Endothelial cell of umbilical vein (primary cell): Measurements from ENCODE around the gene TMEM234. TPM values are rescaled to one million over a fixed set of nuclear protein-coding genes. Genes with fewer than 3 reads are reported as not detected.

ENCODE experiments used
- BruUV-seq: library from RNA; stranded (reverse); fragments of 400-500 nt; replicated peaks from 2 replicates; lab custom pipeline; 2021; lab: Mats Ljungman, UMichigan
- CTCF ChIA-PET: fragments of 300-600, 350-600 bp; sonication (Branson Sonifier 250); formaldehyde crosslinking; loops from one replicate; lab custom pipeline; 2021; ENCODE audit warnings: antibody characterized with exemption, inconsistent platforms; lab: Charles Lee
- POLR2A ChIA-PET: fragments of 300-600, 350-600 bp; sonication (Branson Sonifier 250); formaldehyde crosslinking; loops from one replicate; lab custom pipeline; 2021; ENCODE audit warnings: antibody characterized with exemption, inconsistent platforms; lab: Charles Lee
- DNase-seq: peaks from one replicate; pipeline ENCODE4 v3.0.0-alpha.2; 2011; ENCODE audit warnings: low read depth, low spot score
- FAIRE-seq: peaks from 2 replicates; lab custom pipeline; 2011; peaks lifted over from hg19 to GRCh38; lab: Jason Lieb, UNC
- H2AFZ ChIP-seq: 2 replicates; pipeline ENCODE4 v1.6.0; 2012; ENCODE audit warnings: low read depth, low read length, control low read depth, inconsistent platforms
- H3K27ac ChIP-seq: 2 replicates; pipeline ENCODE4 v1.5.1; 2011; ENCODE audit warnings: low read depth, mild to moderate bottlenecking, control low read depth, low read length, moderate library complexity; ENCODE audit not compliant: insufficient read depth
- H3K27me3 ChIP-seq, 2 experiments: 2 replicates each; pipeline versions ENCODE4 v1.6.0 to v1.6.1; 2011; ENCODE audit warnings: low read length in 2 of 2, mixed read lengths in 1 of 2; ENCODE audit not compliant: control insufficient read depth in 2 of 2, insufficient read depth in 2 of 2
- H3K36me3 ChIP-seq, 2 experiments: 2 replicates in 1 of 2; 3 replicates in 1 of 2; pipeline ENCODE4 v1.5.1; 2011; ENCODE audit warnings: low read length in 2 of 2, mild to moderate bottlenecking in 1 of 2, moderate library complexity in 1 of 2; ENCODE audit not compliant: control insufficient read depth in 2 of 2, insufficient read depth in 2 of 2; ENCODE audit errors: extremely low read depth in 1 of 2
- H3K4me1 ChIP-seq: 3 replicates; pipeline ENCODE4 v1.5.1; 2011; ENCODE audit warnings: mild to moderate bottlenecking, low read length; ENCODE audit not compliant: control insufficient read depth, insufficient read depth; ENCODE audit errors: extremely low read depth
- H3K4me2 ChIP-seq: 2 replicates; pipeline ENCODE4 v1.6.1; 2011; ENCODE audit warnings: low read length, control low read depth, mixed read lengths; ENCODE audit not compliant: insufficient read depth
- H3K4me3 ChIP-seq, 3 experiments: fragments of 200-600 bp in 1 of 3; sonication (generic), shearing (Covaris generic) in 1 of 3; replicated peaks in 1 of 3; 2 replicates each; pipeline ENCODE4 v1.5.1; 2011 to 2016; ENCODE audit warnings: control low read depth in 3 of 3, low read length in 3 of 3, mild to moderate bottlenecking in 2 of 3, inconsistent platforms in 1 of 3, low read depth in 1 of 3, moderate library complexity in 1 of 3; ENCODE audit not compliant: insufficient read depth in 1 of 3
- H3K79me2 ChIP-seq: 2 replicates; pipeline ENCODE4 v1.6.0; 2012; ENCODE audit warnings: low read length, inconsistent platforms; ENCODE audit not compliant: control insufficient read depth, insufficient read depth
- H3K9ac ChIP-seq: replicated peaks from 2 replicates; pipeline ENCODE3; 2011; ENCODE audit warnings: low read length, control low read depth; ENCODE audit not compliant: insufficient read depth; ENCODE audit errors: extremely low read depth
- H3K9me1 ChIP-seq: replicated peaks from 3 replicates; pipeline ENCODE4 v1.6.0; 2011; ENCODE audit warnings: mild to moderate bottlenecking, low read length; ENCODE audit not compliant: control insufficient read depth, insufficient read depth; ENCODE audit errors: extremely low read depth
- H3K9me3 ChIP-seq: replicated peaks from 2 replicates; pipeline ENCODE4 v1.5.1; 2012; ENCODE audit warnings: low read length, inconsistent platforms; ENCODE audit not compliant: control insufficient read depth, insufficient read depth
- H4K20me1 ChIP-seq: replicated peaks from 2 replicates; pipeline ENCODE3; 2011; ENCODE audit warnings: mild to moderate bottlenecking, low read length; ENCODE audit not compliant: control insufficient read depth, insufficient read depth; ENCODE audit errors: extremely low read depth
- GATA2 ChIP-seq: IDR thresholded peaks from 2 replicates; pipeline ENCODE4 v1.7.0; 2011; ENCODE audit warnings: low read depth, mild to moderate bottlenecking, moderate library complexity, mixed read lengths, low read length; ENCODE audit not compliant: insufficient read length, insufficient read depth
- JUN ChIP-seq: IDR thresholded peaks from 2 replicates; pipeline ENCODE4 v1.6.1; 2011; ENCODE audit warnings: borderline replicate concordance, low read depth; ENCODE audit not compliant: insufficient read length, insufficient read depth
- MYC ChIP-seq: IDR thresholded peaks from one replicate; pipeline ENCODE4 v1.6.1; 2011; ENCODE audit warnings: mild to moderate bottlenecking, low read depth, low read length
- POLR2A ChIP-seq: IDR thresholded peaks from 2 replicates; pipeline ENCODE4 v1.6.1; 2012; ENCODE audit warnings: low read depth, mild to moderate bottlenecking, control low read depth, low read length
- POLR2AphosphoS5 ChIP-seq: IDR thresholded peaks from 2 replicates; pipeline ENCODE4 v1.6.1; 2012; ENCODE audit warnings: low read depth, mild to moderate bottlenecking, control low read depth, low read length, moderate library complexity; ENCODE audit not compliant: insufficient read depth
- dilution Hi-C: fragments of 300-500 bp; cut with MboI; formaldehyde crosslinking; loops from one replicate; pipeline ENCODE4 v1.15.0; 2019; ENCODE audit warnings: low sequenced_read_pairs; ENCODE audit not compliant: extremely low pct_ligation_motif_present
- intact Hi-C: fragments of 100-400 bp; cut with micrococcal nuclease; formaldehyde crosslinking; loops from one replicate; pipeline ENCODE4 v1.10.0; 2022
- polyA plus RNA-seq, 4 experiments: library from polyadenylated mRNA; depleted of rRNA in 3 of 4; stranded (reverse) in 3 of 4; unstranded in 1 of 4; fragments of >200 nt; gene quantifications; 2 replicates each; pipeline versions ENCODE4 v1.2.1 to v1.2.3, GENCODE V29; 2011 to 2012; ENCODE audit warnings: missing spikeins in 1 of 4
- total RNA-seq: library from RNA; stranded (reverse); gene quantifications from 2 replicates; pipeline ENCODE4 v1.2.3, GENCODE V29; 2021
- TF ChIP-seq, protein P1 (sequence below): IDR thresholded peaks from 2 replicates; pipeline ENCODE4 v1.6.1; 2011; ENCODE audit not compliant: insufficient read depth, insufficient read length
- TF ChIP-seq, protein P2 (sequence below), 2 donors: IDR thresholded peaks; 1 replicate in 1 of 2; 2 replicates in 1 of 2; pipeline ENCODE4 v1.5.1; 2011; ENCODE audit warnings: low read length in 2 of 2, mild to moderate bottlenecking in 2 of 2, moderate library complexity in 2 of 2, control low read depth in 1 of 2, inconsistent platforms in 1 of 2, low read depth in 1 of 2; ENCODE audit not compliant: insufficient read depth in 1 of 2; ENCODE audit errors: extremely low read depth in 1 of 2

The TMEM234 gene
- total and polyA plus RNA-seq, 2 donors (not counting 3 experiments of a cell fraction or from before 2014, with no cell fraction given) = 20.7 to 21.3 TPM

DNA sequence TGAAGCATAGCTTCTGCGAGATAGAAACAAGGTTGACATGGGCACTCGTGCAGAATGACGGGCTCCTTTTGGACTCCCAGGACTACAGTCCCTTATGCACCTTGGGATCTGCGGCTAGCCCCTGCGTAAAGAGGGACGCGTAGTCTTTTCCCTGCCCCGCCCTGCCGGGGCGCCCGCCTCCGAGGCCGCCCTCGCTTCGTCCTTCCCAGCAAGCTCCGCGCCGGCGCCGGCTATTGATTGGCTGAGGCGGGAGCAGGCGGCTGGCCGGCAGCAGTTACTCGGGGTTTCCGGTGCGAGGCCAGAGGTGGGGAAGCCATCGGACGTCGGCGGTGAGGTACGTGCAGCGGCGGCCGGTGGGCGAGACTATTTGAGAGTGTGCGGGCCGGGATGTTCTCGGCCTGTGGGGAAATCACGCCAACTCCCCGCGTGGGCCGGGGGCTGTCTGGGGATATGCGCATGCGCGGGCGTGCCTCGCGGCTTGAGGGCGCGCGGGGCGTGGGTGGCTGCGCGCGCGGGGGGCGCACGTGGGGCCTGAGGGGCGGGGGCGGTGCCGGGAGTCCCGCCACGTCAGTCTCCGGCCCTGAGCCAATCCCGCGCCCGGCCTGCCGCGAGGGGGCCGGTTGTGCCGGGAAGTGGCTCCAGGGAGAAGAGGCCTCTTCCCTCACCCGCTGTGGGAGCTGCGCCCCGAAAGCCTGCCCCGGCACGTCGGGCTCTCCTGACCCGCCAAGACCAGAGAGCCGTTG lies 42.5 kb downstream of the TMEM234 start, which contains the start of gene TXLNA:
Gene TXLNA (plus strand): TSS at position 233 of the 743 bp plus-strand sequence. CDS start 671 bp downstream, outside the sequence.
- peak; percentile 78 for TF ChIP-seq POLR2A
- TF ChIP-seq, protein P1, sequence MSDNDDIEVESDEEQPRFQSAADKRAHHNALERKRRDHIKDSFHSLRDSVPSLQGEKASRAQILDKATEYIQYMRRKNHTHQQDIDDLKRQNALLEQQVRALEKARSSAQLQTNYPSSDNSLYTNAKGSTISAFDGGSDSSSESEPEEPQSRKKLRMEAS = no peak
- no peak for TF ChIP-seq GATA2
- no peak for TF ChIP-seq MYC
- TF ChIP-seq POLR2AphosphoS5 = peak; percentile 51
- TF ChIP-seq, protein P2, sequence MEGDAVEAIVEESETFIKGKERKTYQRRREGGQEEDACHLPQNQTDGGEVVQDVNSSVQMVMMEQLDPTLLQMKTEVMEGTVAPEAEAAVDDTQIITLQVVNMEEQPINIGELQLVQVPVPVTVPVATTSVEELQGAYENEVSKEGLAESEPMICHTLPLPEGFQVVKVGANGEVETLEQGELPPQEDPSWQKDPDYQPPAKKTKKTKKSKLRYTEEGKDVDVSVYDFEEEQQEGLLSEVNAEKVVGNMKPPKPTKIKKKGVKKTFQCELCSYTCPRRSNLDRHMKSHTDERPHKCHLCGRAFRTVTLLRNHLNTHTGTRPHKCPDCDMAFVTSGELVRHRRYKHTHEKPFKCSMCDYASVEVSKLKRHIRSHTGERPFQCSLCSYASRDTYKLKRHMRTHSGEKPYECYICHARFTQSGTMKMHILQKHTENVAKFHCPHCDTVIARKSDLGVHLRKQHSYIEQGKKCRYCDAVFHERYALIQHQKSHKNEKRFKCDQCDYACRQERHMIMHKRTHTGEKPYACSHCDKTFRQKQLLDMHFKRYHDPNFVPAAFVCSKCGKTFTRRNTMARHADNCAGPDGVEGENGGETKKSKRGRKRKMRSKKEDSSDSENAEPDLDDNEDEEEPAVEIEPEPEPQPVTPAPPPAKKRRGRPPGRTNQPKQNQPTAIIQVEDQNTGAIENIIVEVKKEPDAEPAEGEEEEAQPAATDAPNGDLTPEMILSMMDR (IDR thresholded peaks at IDR 0.05; ENCODE audit: extremely low read depth in 1 of 2, insufficient read depth in 1 of 2, low read depth in 1 of 2, low read length in 2 of 2) = peak in 1 of 2 donors; percentile 29
- no peak for TF ChIP-seq JUN
- Histone ChIP-seq H3K4me3 (peak within 1 kb of the TSS; percentile 53 to 90 (median 89)), H3K4me1 (peaks cover 22% of the 10 kb centered on the region), H3K9me1 (no peaks in the 10 kb centered on the region), H3K36me3 (peaks cover 5 to 12% of the 10 kb centered on the region in 2 experiments), H3K79me2 (peaks cover 39% of the 10 kb centered on the region), H3K9ac (peak within 1 kb of the TSS; percentile 95), H2AFZ (peak within 1 kb of the TSS; percentile 83), H3K9me3 (no peaks in the 10 kb centered on the region), H3K4me2 (peak within 1 kb of the TSS; percentile 96), H3K27me3 (no peaks in the 10 kb centered on the region), H4K20me1 (no peaks in the 10 kb centered on the region), H3K27ac (peak within 1 kb of the TSS; percentile 88)
- BruUV-seq = no TSS peak
- DNase-seq (peak; percentile 94), FAIRE-seq (peak; percentile 89)
- ChIA-PET CTCF (interaction anchor here (0.5 to 2.3 kb wide), 6 partner anchors 14 to 136 kb away, joined by 3 to 13 read pairs (median 3); partner anchors contain the start of gene KPNA6), POLR2A (interaction anchor here (0.6 to 2.5 kb wide), 8 partner anchors 15 to 197 kb away, joined by 3 to 9 read pairs (median 4); partner anchors contain the start of genes CCDC28B, KHDRBS1, KPNA6 and MARCKSL1)
- dilution Hi-C loops (no loop called here), intact Hi-C loops (loop anchor here (1.0 to 2.0 kb wide), 4 partner anchors 21 to 107 kb away; partner anchors contain the start of genes CCDC28B, KPNA6 and TMEM39B)
